GM18858 (cell line): ENCODE results near the gene STRBP.

Source experiments
- ATAC-seq: cut with Tn5 transposase; IDR thresholded peaks from one replicate; pipeline ENCODE4 v1.9.1; 2021; ENCODE audit not compliant: unreplicated experiment

The STRBP gene

DNA sequence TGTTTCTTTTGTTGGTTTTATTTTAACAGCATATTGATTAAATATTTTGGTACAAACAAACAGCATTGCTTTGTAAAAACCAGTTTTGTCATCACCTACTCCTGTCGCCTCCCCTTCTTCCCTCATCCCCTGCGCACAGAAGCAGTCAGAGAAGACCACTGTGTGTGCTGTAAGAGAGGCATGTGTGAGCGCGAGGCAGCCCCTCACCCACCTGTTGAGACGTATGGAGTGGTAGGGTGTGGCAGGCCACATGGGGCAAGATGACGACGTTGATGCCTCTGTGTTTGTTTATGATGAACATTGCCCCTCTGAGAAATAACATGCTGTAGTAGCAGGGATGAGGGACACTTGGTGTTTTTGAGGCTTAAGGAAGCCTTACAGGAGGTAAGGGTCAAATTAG lies 163.6 kb downstream of the STRBP start:
- no peak for ATAC-seq

GRCh38 chr9:123102375-123103113 lies 165.8 kb downstream of the STRBP start:
- no peak for ATAC-seq

DNA sequence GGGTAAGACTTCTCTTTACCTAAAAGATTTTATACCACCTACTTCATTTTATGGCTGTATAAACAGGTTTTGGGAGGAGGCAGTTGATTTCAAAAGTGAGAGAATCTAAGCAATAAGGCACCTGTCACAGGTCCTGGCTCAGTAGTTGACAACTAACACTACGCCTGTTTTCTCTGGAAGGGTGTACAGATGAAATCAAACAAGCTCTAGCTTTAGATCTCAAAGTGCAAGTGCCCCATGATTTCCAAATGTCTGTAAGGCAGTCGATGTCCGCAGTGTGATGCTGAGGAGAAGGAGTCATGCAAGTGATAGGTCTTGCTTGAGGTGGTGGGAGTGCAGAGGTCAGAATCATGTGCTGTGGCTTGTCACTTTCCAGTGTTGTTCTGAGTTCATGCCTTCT lies 168.8 kb downstream of the STRBP start:
- ATAC-seq: no peak

GRCh38 chr9:123099042-123099441 lies 169.3 kb downstream of the STRBP start:
- no peak for ATAC-seq

- ATAC-seq: no peak
Observed at GRCh38 chr9:123098096-123098459, 170.3 kb downstream of the STRBP start.

GRCh38 chr9:123097430-123098095 lies 170.8 kb downstream of the STRBP start:
- no peak for ATAC-seq

GRCh38 chr9:123096987-123097386 lies 171.4 kb downstream of the STRBP start:
- ATAC-seq: no peak

DNA sequence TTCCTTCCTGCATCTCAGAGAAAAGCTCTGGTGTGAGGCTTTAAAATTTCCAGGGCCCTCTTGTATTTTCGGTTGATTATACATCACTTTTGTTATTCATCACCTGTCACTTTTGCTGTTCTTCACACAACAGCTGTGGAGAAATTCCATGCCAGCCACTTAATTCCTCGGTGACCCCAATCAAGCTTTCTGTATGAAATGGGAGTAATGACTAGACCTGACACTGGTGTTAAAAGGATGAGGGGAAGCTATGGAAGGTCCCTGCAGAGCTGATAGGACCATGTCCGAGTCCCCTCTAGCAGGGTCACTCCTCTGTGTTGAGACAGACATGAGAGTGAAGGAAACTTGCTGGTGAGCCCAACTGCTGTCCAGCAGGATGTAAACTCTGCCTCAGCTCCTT lies 175.2 kb downstream of the STRBP start:
- ATAC-seq: no peak

DNA sequence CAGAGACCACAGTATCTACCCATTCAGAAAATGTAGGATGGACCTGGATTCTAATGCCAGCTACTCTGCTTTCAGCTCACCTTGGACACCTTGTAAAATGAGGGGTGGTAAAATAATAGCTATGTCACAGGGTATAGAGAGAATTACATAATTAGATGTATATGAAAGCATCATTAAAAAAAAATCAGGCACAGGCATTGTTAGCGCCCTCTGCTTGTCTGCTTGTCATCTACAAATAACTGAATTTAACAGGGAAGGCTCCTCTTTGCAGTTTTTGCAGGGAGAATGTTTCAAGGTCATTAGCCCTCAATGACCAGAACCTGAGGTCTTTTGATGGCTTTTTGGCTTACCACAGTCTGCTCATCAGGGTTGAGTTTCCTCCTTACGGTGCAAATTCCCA lies 176.9 kb downstream of the STRBP start:
- ATAC-seq: no peak

DNA sequence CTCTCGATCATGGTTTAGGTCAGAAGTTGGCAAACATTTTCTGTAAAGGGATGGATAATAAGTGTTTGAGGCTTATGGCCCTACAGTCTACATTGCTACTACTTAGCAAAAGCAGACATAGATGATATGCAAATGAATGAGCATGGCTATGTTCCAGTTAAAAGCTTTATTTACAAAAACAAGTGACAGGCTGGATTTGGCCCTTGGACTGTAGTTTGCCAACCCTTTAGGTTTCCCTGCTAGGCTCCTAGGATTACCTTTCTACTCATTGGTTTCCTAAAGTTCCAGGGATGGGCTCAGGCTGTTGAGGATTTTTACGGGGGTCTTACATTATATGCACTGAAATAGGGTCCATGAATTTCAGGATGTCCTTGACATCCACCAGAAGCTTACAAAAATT lies 177.4 kb downstream of the STRBP start:
- no peak for ATAC-seq

DNA sequence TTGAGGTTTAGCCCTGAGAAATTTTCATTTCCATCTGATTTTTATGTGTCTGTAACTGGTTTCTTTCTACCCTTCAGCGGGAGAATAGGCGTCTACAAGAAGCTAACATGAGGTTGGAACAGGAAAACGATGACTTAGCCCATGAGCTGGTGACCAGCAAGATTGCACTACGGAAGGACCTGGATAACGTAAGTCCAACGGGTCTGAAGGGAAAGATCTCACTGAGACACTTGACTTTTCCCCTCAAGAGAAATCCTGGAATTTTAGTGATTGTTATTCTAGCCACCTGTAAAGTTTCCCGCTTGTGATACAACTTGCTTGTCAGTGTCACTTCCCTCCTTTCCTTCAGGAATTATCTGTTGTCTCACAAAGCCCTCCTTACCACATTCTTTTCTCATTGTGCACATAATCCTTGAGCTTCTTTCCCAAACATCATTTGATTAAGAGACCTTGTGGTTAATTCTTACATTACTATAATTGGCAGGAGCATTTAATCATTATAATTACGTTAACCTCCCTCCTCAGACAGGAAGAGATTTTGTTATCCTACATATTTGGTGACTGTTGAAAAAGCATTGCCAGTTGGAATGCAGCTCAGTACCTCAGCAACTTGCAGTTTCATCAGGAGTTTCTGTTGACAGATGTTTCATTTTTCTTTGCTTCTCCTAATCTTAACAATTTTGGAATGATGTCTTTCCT lies 178.0 kb downstream of the STRBP start:
- ATAC-seq: no peak

DNA sequence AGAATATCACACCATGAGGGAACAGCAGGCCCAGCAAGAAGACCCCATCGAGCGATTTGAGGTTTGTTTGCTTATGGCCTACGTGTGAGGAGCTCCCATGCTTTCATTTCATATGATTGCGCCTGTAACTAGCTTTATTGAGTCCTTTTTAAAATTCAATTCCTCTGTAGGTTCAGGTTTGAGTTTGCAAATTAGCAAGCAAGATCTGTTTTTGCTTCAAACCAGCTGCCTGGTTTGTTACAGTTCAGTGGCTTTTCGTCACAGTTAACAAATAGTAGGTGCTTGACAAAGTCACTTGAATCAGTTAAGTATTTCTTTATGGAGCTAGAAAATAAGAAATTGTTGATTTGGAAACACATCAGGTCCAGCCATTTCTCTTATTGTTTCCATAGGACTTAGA lies 178.6 kb downstream of the STRBP start:
- ATAC-seq: no peak

GRCh38 chr9:123089040-123089439 lies 179.3 kb downstream of the STRBP start:
- ATAC-seq: no peak

- ATAC-seq: no peak
Observed at GRCh38 chr9:123087359-123087888, 181.0 kb downstream of the STRBP start.

DNA sequence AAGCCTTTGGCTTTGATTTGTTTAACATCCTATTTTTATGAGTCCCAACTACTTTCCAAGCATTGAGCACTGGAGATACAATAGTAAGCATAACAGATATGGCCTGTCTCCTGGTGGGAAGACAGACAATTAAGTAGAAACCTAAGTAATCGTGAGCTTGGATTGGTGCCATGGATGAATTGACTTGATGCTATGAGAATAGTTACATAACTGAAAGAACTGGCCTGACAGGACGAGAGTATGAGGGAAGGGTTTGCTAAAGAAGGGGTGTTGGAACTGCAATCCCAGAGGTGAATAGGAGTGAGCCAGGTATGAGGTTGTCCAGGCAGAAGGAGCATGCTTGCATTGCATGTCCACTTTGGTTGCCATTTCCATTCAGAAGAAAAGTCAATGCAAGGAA lies 182.5 kb downstream of the STRBP start:
- no peak for ATAC-seq

- no peak for ATAC-seq
Observed at GRCh38 chr9:123084256-123084655, 184.1 kb downstream of the STRBP start.

DNA sequence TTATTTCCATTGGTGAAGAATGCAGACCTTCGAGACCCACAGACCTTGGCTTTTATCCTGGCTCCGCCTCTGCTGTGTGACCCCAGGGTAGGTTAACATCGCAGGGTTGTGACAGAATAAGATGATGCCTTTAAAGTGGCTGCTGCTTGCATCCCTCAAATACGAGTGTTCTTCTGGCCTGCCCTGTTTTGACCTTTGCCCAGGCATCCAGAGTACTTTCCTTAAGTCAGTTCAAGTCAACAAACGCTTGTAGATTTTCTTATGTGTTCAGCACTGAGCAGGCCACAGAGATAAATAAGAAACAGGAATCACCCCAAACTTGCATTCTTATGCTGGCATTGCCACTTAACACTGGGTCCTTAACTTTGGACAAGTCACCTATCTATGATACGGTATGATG lies 184.7 kb downstream of the STRBP start:
- no peak for ATAC-seq

DNA sequence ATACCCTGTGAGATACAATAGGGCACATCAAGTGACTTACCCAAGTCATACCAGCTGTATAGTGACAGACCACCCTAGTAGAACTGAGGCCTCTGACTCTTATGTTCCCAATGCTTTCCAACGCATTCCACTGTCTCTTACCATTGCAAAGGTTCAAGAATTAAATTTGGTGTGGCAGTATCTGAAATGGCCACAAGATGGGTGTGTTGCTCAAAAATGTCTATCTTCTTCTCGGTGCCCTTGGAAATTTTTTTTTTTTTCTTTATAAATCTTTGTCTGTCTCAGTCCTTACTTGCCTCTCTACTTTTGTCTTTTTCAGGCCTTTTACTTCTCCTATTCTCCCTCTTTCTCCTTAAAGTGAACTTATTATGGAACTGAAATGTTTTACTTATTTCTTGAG lies 186.6 kb downstream of the STRBP start:
- no peak for ATAC-seq

GRCh38 chr9:123080444-123080843 lies 187.9 kb downstream of the STRBP start:
- ATAC-seq: no peak

GRCh38 chr9:123074628-123075027 lies 193.8 kb downstream of the STRBP start:
- ATAC-seq: no peak

- no peak for ATAC-seq
Observed at GRCh38 chr9:123073991-123074422, 194.4 kb downstream of the STRBP start.

DNA sequence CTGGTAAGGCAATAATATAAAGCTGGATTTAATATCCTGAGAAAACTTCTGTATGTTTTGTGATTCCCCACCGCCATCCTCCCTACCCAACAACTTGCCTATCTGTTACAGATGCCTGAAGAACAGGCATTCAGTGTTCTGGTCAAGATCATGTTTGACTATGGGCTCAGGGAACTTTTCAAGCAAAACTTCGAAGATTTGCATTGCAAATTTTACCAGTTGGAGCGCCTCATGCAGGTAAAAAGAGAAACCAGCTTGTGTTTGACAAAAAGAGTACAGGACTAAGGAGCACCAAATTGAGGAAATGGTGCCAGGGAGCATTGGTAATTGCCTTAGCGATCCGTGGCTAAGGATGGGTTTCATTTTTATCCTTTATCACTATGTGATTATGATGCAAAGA lies 194.9 kb downstream of the STRBP start:
- ATAC-seq: no peak
